ENCODE measurements around the gene RIMS4. TPM values are rescaled to one million over a fixed set of nuclear protein-coding genes. Genes with fewer than 3 reads are reported as not detected.
"Not testable (repeated sequence)": the region's sequence is repeated elsewhere in the genome, so short reads cannot be mapped to it uniquely, and the experiment has no call there.

RIMS4 gene
- total and polyA plus RNA-seq, 9 donors: 0.95 to 17.2 (median 3.4) TPM

GRCh38 chr20:44768256-44768655, 42.1 kb downstream of the RIMS4 start:
- Histone ChIP-seq H3K4me1 (ENCODE audit: insufficient read depth) (no peaks in the 10 kb centered on the region), H3K27ac (no peak overlapping the region), H3K9me3 (no peaks in the 10 kb centered on the region), H3K4me3 (no peak overlapping the region), H3K27me3 (no peaks in the 10 kb centered on the region), H3K36me3 (no peaks in the 10 kb centered on the region)
- TF ChIP-seq CTCF (IDR thresholded peaks at IDR 0.05) (no peak), EP300 (IDR thresholded peaks at IDR 0.05) (no peak), POLR2A (IDR thresholded peaks at IDR 0.05) (no peak)
- WGBS, 3 donors: 88 to 89% (median 88%) methylated on average over 8 of the region's 8 CpGs
- intact Hi-C loops (cut with DNase I): no loop called here
- no peak for DNase-seq

GRCh38 chr20:44765701-44766347, 44.5 kb downstream of the RIMS4 start:
- Histone ChIP-seq H3K27ac (no peak overlapping the region), H3K4me3 (no peak overlapping the region), H3K27me3 (no peaks in the 10 kb centered on the region), H3K36me3 (no peaks in the 10 kb centered on the region), H3K4me1 (ENCODE audit: insufficient read depth) (no peaks in the 10 kb centered on the region), H3K9me3 (no peaks in the 10 kb centered on the region)
- no peak for DNase-seq
- intact Hi-C loops (cut with DNase I): no loop called here
- TF ChIP-seq EP300 (IDR thresholded peaks at IDR 0.05) (no peak), CTCF (IDR thresholded peaks at IDR 0.05) (no peak), POLR2A (IDR thresholded peaks at IDR 0.05) (no peak)
- 43 to 55% (median 52%) methylated on average over 7 of the region's 7 CpGs for WGBS, 3 donors

GRCh38 chr20:44765091-44765490, 45.3 kb downstream of the RIMS4 start:
- no peak overlapping the region for H3K27ac ChIP-seq
- H3K36me3 ChIP-seq: no peaks in the 10 kb centered on the region
- no peak for TF ChIP-seq POLR2A (IDR thresholded peaks at IDR 0.05)
- no peak for TF ChIP-seq CTCF (IDR thresholded peaks at IDR 0.05)
- TF ChIP-seq EP300 (IDR thresholded peaks at IDR 0.05): no peak
- intact Hi-C loops (cut with DNase I): no loop called here
- H3K27me3 ChIP-seq: no peaks in the 10 kb centered on the region
- no peak for DNase-seq
- 39 to 42% (median 41%) methylated on average over 4 of the region's 4 CpGs for WGBS, 3 donors
- no peak overlapping the region for H3K4me3 ChIP-seq
- H3K9me3 ChIP-seq: no peaks in the 10 kb centered on the region
- no peaks in the 10 kb centered on the region for H3K4me1 ChIP-seq (ENCODE audit: insufficient read depth)

GRCh38 chr20:44763798-44764197, 46.5 kb downstream of the RIMS4 start:
- H3K9me3 ChIP-seq; DNase-seq; H3K4me1 ChIP-seq (ENCODE audit: insufficient read depth); H3K4me3 ChIP-seq; H3K27ac ChIP-seq; H3K27me3 ChIP-seq; H3K36me3 ChIP-seq; intact Hi-C loops (cut with DNase I): not testable (repeated sequence)
- WGBS, 3 donors: 87 to 92% (median 91%) methylated on average over 3 of the region's 3 CpGs

- intact Hi-C loops (cut with DNase I): no loop called here
- Histone ChIP-seq H3K4me1 (ENCODE audit: insufficient read depth) (no peaks in the 10 kb centered on the region), H3K4me3 (no peak overlapping the region), H3K9me3 (no peaks in the 10 kb centered on the region), H3K27me3 (no peaks in the 10 kb centered on the region), H3K27ac (no peak overlapping the region), H3K36me3 (no peaks in the 10 kb centered on the region)
- no peak for DNase-seq
- TF ChIP-seq CTCF (IDR thresholded peaks at IDR 0.05) (no peak), POLR2A (IDR thresholded peaks at IDR 0.05) (no peak), EP300 (IDR thresholded peaks at IDR 0.05) (no peak)
- 42 to 55% (median 52%) methylated on average over 10 of the region's 10 CpGs for WGBS, 3 donors
Observed at GRCh38 chr20:44762466-44763140, 47.7 kb downstream of the RIMS4 start.

Measured in ovary (tissue), 9 donors.